HG03060 (cell line): ENCODE measurements around the gene ESRRA.

Experiments used
- ATAC-seq: cut with Tn5 transposase; IDR thresholded peaks from one replicate; pipeline ENCODE4 v1.9.1; 2021; ENCODE audit warnings: low read depth, moderate number of reproducible peaks; ENCODE audit not compliant: unreplicated experiment

The ESRRA gene

DNA sequence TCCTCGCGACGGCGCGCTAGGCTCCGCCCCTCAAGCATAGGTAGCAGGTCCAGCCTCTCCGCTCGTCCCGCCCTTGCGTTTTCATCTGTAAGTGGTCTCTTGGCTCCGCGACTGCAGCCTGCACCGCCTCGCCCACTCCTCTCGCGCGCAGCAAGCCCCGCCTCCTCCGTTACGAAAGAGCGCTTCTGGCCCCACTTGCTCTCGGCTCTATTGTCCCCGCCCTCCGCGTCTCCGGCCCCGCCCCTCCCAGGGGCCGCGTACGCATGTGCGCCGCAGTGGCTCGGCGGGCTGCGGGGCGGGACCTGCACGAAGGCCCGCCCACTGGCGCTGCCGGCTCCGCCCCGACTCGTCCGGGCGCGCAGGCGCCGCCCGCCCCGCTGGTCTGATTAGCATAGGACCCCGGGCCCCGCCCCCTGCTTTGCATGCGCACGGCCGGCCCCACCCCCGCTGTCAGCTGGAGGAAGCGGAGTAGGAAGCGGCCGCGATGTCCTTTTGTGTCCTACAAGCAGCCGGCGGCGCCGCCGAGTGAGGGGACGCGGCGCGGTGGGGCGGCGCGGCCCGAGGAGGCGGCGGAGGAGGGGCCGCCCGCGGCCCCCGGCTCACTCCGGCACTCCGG lies at the start of gene ESRRA:
ESRRA (plus strand) TSS at position 450 of the 616 bp plus-strand sequence. CDS start 1,656 bp downstream, outside the sequence.
- ATAC-seq: peak; percentile 51

DNA sequence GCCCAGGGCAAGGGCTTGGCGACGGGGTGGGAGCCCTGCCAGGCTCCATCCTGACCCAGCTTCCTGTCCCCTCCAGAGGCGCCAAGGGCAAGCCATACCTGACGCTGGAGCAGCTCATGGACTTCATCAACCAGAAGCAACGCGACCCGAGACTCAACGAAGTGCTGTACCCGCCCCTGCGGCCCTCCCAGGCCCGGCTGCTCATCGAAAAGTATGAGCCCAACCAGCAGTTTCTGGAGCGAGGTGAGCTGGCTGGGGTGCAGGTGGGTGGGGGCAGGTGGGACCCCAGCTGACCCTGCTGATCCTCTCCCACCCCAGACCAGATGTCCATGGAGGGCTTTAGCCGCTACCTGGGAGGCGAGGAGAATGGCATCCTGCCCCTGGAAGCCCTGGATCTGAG lies 49.0 kb upstream of the ESRRA start:
- ATAC-seq: no peak

DNA sequence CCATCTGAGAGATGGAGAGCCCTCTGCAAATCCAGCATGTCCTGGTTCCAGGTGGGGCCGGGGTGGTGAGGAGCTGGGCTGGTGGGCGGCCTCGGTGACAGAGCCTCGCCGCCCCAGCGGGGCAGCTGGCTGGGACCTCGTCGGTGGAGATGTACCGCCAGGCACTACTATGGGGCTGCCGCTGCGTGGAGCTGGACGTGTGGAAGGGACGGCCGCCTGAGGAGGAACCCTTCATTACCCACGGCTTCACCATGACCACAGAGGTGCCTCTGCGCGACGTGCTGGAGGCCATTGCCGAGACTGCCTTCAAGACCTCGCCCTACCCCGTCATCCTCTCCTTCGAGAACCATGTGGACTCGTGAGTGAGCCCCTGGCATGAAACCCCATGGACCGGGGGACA lies 47.0 kb upstream of the ESRRA start:
- no peak for ATAC-seq

DNA sequence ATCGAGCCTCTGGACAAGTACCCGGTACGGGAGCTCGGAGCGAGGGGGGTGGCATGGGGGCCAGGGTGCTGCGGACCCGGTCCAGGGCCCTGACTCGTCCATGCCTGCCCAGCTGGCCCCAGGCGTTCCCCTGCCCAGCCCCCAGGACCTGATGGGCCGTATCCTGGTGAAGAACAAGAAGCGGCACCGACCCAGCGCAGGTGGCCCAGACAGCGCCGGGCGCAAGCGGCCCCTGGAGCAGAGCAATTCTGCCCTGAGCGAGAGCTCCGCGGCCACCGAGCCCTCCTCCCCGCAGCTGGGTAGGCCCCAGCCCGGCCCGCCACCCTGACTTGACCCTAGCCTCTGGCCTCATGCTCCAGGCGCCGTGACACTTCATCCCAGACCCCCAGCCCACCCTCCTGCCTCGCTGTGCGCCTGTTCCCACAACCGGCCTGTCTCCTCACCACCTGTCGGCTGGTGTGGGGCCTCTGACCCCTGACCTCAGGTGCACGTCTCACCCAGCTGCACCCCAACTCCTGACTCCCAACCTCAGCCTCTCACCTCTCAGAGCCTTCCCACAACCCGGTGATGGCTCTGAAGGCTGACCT lies 46.3 kb upstream of the ESRRA start:
- ATAC-seq: no peak

DNA sequence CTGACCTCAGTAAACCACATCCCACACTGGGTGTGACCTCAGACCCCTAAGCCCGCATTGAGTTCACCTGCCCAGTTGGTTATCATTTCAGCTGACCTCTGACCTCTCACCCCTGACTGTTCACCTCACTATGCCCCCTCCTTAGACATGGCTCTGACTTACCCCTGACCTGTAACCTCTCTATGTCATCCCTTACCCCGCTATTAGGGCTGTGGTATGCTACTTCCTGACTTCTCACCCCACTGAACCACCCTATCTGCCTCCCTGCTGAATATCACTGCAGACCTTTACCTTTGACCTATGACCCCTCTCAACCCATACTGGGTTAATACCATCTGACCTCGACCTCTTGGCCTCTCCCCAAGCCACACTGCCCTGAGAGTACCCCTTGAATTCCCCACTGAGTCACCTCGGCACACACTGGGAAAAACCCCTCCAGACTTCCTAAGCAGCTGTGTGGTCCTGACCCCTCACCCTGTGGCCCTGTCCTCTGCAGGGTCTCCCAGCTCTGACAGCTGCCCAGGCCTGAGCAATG lies 45.7 kb upstream of the ESRRA start:
- ATAC-seq: no peak

DNA sequence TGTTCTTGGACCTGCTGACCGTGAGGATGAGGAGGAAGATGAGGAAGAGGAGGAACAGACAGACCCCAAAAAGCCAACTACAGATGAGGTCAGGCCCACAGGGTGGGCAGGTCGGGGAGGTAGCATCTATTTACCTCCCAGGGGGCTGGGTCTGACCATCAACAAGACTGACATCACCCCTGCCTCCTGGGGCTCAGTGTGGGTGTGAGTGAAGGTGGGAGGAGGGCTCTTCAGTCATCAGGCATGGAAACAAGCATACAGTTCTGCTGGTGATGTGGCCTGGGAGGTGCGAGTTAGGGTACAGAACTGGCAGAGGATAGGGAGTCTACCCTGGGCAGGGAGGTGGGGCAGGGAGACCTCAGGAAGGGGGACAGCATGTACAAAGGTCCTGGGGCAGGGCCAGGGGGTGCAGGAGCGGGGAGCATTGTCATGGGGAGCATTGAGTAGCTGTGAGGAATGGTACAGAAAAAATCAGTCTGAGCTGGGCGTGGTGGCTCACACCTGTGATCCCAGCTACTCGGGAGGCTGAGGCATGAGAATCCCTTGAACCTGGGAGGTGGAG lies 45.1 kb upstream of the ESRRA start:
- ATAC-seq: no peak

DNA sequence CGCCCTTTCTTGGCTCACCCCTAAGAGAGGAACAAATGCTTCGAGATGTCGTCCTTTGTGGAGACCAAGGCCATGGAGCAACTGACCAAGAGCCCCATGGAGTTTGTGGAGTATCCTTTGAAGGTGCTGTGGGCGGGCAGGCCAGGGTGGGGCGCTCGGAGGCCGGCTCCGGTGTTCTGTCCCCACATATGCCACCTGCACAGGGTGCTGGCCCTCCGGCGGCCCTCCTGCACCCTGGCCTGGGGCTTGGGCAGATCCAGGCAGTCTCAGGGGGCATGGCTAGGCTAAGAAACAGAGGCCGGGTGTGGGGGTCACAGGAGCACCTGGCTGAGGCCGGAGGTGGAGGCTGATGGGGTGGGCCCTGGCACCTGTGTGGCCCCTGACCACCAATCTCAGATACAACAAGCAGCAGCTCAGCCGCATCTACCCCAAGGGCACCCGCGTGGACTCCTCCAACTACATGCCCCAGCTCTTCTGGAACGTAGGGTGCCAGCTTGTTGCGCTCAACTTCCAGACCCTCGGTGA lies 43.7 kb upstream of the ESRRA start:
- no peak for ATAC-seq

DNA sequence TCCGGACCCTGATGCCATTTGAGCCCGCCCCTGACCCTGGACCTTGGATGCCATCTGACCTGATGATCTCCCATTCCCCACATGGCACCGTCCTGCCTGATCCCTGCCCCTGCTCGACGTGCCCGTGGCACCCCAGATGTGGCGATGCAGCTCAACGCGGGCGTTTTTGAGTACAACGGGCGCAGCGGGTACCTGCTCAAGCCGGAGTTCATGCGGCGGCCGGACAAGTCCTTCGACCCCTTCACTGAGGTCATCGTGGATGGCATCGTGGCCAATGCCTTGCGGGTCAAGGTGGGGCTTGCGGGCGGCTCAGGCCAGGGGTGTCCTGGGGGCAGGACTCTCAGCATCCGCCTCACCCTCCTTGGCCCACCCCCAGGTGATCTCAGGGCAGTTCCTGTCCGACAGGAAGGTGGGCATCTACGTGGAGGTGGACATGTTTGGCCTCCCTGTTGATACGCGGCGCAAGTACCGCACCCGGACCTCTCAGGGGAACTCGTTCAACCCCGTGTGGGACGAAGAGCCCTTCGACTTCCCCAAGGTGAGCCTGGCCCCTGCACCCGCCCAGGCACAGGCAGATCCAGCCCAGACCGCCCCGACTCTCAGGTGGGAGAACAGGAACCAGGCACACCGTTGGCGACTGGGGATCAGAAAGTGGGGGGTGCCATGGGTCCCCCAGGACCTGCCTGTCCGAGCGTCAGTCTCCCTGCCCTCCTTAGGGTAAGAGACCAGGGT lies 42.9 kb upstream of the ESRRA start:
- no peak for ATAC-seq

DNA sequence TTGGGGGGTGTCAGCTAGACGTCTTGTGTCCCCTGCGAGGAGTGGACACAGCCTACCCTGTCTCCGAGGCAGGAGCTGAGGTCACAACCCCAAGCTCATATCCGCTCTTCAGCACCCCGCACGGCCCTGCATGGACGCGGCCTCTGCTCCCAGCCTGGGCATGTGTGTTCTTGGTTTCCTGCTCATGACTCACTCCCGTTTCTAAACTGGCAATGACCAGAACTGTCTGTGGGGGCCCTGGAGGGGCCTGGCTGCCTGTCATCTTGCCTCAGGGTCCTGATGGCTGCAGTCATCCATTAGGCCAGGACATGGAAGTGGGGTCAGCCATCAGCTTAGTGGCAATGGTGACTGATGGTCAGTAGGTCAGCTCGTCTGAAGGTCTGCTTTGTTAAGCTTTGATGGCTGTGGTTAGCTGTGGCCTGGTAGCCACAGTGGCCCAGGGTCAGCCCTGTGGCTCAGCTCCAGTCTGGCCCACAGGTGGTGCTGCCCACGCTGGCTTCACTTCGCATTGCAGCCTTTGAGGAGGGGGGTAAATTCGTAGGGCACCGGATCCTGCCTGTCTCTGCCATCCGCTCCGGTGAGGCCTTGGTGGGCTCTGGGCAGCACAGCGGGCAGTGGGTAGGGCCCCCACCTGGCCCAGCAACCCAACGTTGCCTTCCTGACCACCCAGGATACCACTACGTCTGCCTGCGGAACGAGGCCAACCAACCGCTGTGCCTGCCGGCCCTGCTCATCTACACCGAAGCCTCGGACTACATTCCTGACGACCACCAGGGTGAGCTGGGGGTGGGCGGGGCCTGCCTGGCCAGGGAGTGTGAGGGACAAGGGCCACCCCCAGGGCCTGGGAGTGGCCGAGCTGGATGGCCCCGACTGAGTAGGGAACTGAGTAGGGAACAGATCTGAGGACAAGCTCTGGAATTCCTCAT lies 42.0 kb upstream of the ESRRA start:
- no peak for ATAC-seq

DNA sequence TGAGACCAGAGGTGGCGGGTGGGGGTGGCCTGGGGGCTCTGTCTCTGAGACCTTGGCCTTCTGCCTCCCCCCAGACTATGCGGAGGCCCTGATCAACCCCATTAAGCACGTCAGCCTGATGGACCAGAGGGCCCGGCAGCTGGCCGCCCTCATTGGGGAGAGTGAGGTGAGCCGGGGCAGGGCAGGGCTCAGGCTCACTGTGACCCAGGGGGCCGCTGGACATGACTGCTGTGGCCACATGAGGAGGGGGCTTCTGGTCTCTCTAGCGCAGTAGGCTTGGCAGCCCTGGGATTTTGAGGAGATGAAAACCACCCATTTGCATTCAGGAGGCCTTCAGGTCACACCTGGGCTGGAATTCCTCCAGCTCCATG lies 41.4 kb upstream of the ESRRA start:
- no peak for ATAC-seq

DNA sequence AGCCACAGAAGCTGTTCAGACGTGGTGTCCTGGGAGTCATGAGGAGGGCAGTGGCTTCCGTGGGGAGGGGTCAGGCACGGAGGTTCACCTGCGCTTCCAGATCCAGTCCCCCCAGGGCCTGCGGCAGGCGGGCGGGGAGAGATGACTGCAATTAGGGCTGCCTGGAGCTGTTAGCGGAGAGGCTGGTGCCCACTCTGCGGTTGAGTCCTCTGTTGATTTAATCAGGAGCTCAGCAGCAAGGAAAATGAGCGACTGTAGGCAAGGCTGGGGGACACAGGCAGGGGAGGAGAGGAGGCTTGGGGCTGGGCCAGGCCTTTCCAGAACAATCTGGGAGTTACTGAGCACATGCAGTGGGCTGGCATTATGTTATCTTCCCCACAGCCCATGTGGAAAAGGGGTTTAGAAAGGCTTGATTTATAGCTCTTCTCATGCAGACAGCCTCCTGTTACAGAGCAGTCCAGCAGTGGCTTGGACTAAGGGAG lies 40.9 kb upstream of the ESRRA start:
- ATAC-seq: no peak

DNA sequence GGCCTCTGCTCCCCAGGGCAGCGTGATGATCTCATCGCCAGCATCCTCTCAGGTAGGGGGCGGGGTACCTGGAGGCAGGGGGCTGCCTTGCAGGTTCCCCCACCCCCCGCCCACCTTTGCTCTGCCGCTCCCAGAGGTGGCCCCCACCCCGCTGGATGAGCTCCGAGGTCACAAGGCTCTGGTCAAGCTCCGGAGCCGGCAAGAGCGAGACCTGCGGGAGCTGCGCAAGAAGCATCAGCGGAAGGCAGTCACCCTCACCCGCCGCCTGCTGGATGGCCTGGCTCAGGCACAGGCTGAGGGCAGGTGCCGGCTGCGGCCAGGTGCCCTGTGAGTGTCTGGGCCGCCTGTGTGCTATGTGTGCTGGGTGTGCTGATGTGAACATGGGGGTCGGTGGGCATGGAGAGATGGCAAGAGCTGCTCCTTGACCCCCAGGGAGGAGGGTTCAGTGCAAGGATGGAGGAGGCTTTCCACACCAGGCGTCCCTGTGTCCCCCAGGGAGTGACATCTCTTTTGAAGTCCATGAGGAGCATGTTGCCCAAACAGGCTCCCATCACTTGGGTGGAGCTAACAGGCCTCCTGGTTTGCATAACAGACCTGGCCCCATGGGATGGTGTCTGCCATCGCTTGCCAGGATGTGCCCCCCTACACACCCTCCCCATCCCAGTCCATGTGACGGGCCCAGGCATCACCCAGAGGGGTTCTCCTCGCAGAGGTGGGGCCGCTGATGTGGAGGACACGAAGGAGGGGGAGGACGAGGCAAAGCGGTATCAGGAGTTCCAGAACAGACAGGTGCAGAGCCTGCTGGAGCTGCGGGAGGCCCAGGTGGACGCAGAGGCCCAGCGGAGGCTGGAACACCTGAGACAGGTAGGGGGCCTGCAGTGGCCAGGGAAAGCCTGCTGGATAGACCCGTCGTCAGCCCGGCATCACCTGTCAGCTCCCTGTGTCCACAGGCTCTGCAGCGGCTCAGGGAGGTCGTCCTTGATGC lies 39.9 kb upstream of the ESRRA start:
- ATAC-seq: no peak

DNA sequence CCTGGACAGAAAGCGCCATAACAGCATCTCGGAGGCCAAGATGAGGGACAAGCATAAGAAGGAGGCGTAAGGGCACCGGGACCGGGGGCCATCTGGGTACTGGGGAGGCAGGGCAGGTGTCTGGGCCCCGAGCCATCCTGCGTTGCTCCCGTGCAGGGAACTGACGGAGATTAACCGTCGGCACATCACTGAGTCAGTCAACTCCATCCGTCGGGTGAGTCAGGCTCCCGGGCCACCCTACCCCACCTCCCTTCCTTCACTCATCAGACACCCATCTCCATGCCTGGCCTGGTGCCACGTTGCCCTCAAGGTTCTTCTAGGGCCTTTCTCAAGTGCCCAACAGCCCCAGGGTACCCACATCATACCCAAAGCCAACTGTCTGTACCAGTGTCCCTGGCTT lies 39.0 kb upstream of the ESRRA start:
- no peak for ATAC-seq

DNA sequence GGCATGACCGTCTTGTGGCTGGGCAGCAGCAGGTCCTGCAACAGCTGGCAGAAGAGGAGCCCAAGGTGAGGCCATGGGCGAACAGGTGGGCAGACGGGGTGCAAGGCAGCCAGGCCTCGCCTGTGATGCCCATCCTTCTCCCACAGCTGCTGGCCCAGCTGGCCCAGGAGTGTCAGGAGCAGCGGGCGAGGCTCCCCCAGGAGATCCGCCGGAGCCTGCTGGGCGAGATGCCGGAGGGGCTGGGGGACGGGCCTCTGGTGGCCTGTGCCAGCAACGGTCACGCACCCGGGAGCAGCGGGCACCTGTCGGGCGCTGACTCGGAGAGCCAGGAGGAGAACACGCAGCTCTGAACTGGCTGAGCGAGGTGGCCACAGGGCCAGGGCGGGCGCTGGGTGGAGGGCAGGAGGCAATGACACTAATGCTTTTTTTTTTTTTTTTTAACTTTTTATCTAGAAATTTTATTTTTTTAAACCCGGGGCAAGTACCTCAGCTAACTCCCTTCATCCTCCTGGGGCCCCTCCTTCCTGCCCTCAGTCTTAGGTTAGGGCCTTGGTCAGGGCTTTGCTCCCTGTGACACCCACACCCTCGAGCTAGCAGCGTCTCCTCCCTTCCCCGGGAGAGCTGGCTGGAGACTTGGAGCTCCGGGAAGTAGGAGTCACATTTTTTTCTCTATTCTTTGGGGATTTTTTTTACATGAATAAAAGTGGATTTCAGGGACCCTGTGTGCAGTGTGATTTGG lies 37.9 kb upstream of the ESRRA start:
- no peak for ATAC-seq

DNA sequence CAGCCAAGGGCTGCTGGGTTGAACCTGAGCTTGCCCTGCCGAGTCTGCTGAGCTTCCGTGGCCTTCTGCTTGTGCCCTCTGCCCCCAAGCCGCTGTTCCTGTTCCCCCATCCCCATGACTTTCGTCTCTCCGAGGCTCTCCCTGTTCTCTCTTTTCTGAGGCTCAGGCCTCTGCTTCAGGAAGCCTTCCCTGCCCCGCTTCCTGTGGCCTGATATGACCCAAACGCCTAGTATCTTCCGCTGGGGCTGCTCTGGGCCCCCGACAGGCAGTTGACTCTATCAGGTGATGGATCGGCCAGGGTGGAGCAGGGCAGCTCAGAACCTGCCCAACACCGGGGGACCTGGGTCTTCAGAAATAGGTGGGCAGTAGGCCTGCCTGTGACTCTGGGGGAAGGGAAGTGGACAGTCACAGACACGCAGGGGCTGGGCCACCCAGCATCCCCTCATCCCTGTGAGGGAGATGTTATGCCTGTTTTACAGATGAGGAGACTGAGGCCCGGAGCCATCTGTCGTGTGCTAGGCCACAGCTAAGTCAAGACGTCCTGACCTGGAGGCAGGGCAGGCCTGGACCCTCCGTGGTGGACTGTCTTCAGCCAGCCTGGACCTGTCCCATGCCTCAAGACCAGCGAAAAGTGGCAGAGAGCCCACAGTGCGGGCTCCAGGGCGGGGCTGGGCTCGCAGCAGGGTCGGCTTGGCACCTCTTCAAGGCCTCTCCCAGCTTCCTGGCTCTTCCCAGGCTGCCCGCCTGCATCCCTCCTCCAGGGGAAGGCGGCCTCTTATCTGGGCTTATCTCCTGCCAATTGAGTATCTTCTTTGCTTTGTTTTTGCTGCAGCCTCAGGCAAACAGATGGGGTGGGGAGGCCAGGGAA lies 37.1 kb upstream of the ESRRA start:
- no peak for ATAC-seq

DNA sequence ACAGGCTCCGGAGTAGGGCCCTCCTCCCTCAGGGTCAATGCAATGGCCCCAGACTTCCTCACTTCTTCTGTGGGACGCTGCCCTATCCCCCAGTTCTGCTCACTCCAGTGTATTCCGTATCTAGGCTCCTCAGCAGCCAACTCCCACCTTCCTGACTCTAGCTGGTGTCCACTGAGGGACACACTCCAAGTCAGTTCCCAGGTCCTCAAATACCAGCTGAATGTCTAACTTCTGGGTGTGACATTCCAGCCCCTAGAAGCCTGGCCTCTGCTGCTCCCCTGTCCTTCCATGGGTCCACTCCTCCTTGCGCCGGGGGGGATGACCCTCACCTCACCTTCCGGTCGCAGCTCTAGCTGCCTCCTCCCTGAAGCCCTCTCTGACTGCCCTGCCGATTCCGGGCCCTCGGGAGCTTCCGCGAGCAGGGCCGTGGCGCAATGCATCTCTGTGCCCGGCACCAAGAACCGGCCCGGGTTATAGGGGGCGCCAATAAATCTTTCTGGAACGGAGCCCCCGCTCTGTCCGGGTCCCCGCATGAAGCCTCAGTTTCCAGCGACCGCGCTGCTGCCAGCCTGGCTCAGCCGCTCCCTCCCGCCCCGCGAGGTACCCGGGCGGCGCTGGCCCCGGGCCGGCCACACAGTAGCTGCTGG lies 36.3 kb upstream of the ESRRA start:
- ATAC-seq: no peak
